HG03432 (cell line): Measurements from ENCODE around the gene SPSB2.

Experiments
- ATAC-seq: cut with Tn5 transposase; IDR thresholded peaks from one replicate; pipeline ENCODE4 v1.9.1; 2021; ENCODE audit warnings: mild to moderate bottlenecking, moderate library complexity; ENCODE audit not compliant: unreplicated experiment

The SPSB2 gene

GRCh38 chr12:6851921-6852650, 21.0 kb downstream of the SPSB2 start, which contains the start of gene USP5:
TSS of gene USP5 (plus strand) at chr12:6852150. CDS start at chr12:6852180, 30 bp downstream.
- ATAC-seq, result peak; percentile 79

GRCh38 chr12:6851153-6851920, 21.8 kb downstream of the SPSB2 start, which contains the start of gene CDCA3:
TSS of gene CDCA3 (minus strand) at chr12:6851286. CDS start at chr12:6850952, 334 bp downstream.
- ATAC-seq, result peak; percentile 54

- no peak for ATAC-seq
These were observed 22.3 kb downstream of the SPSB2 start for GRCh38 chr12:6850796-6851152.

- no peak for ATAC-seq
These were observed 23.0 kb downstream of the SPSB2 start for GRCh38 chr12:6849976-6850560.

GRCh38 chr12:6849427-6849826, 23.7 kb downstream of the SPSB2 start:
- ATAC-seq, result no peak

GRCh38 chr12:6847676-6848075, 25.4 kb downstream of the SPSB2 start:
- no peak for ATAC-seq

GRCh38 chr12:6846316-6846869, 26.7 kb downstream of the SPSB2 start:
- ATAC-seq, result no peak

GRCh38 chr12:6845395-6845794, 27.7 kb downstream of the SPSB2 start:
- no peak for ATAC-seq

- ATAC-seq, result no peak
These were observed 29.8 kb downstream of the SPSB2 start for GRCh38 chr12:6843118-6843902.

- ATAC-seq, result no peak
These were observed 31.0 kb downstream of the SPSB2 start for GRCh38 chr12:6842075-6842474.

- no peak for ATAC-seq
These were observed 32.2 kb downstream of the SPSB2 start, which contains the start of gene GNB3 for GRCh38 chr12:6840761-6841515. TSS of gene GNB3 (plus strand) at chr12:6840925. CDS start at chr12:6841288, 363 bp downstream.

GRCh38 chr12:6840330-6840729, 32.8 kb downstream of the SPSB2 start:
- ATAC-seq, result no peak

- ATAC-seq, result peak; percentile 74
These were observed 33.5 kb downstream of the SPSB2 start for GRCh38 chr12:6839482-6840201.

GRCh38 chr12:6838854-6839253, 34.2 kb downstream of the SPSB2 start:
- ATAC-seq, result no peak

- no peak for ATAC-seq
These were observed 35.6 kb downstream of the SPSB2 start for GRCh38 chr12:6837370-6838060.

- no peak for ATAC-seq
These were observed 36.3 kb downstream of the SPSB2 start for GRCh38 chr12:6836851-6837250.

- ATAC-seq, result no peak
These were observed 38.2 kb downstream of the SPSB2 start for GRCh38 chr12:6834873-6835272.

- ATAC-seq, result no peak
These were observed 38.8 kb downstream of the SPSB2 start for GRCh38 chr12:6834254-6834653.
